ENCODE results near the gene LHX6.

The LHX6 gene

GRCh38 chr9:122164286-122164685 lies 64.5 kb downstream of the LHX6 start:
- no peak for TF ChIP-seq CTCF (IDR thresholded peaks at IDR 0.05; ENCODE audit: borderline replicate concordance, insufficient read depth, low read depth, low read length)
- no peak overlapping the region for H3K4me3 ChIP-seq (ENCODE audit: low read depth, low read length)

GRCh38 chr9:122162415-122162814 lies 66.3 kb downstream of the LHX6 start:
- TF ChIP-seq CTCF (IDR thresholded peaks at IDR 0.05; ENCODE audit: borderline replicate concordance, insufficient read depth, low read depth, low read length), result no peak
- no peak overlapping the region for H3K4me3 ChIP-seq (ENCODE audit: low read depth, low read length)

GRCh38 chr9:122159925-122160246 lies 68.9 kb downstream of the LHX6 start:
- no peak overlapping the region for H3K4me3 ChIP-seq (ENCODE audit: low read depth, low read length)
- TF ChIP-seq CTCF (IDR thresholded peaks at IDR 0.05; ENCODE audit: borderline replicate concordance, insufficient read depth, low read depth, low read length), result no peak

GRCh38 chr9:122159026-122159924 lies 69.5 kb downstream of the LHX6 start, which contains the start of the genes MORN5 and NDUFA8:
TSS of gene MORN5 (plus strand) at chr9:122159908. CDS start at chr9:122159973, 65 bp downstream.
TSS of gene NDUFA8 (minus strand) at chr9:122159779. CDS start at chr9:122159677, 102 bp downstream.
- H3K4me3 ChIP-seq (ENCODE audit: low read depth, low read length), result peak within 1 kb of the TSS; percentile 98
- TF ChIP-seq CTCF (IDR thresholded peaks at IDR 0.05; ENCODE audit: borderline replicate concordance, insufficient read depth, low read depth, low read length), result 0 out of 2 replicates have a peak, but pooled peaks have one; percentile 1

GRCh38 chr9:122158202-122158601 lies 70.6 kb downstream of the LHX6 start:
- peak; percentile 83; the same call in 1 of the 2 replicates for TF ChIP-seq CTCF (IDR thresholded peaks at IDR 0.05; ENCODE audit: borderline replicate concordance, insufficient read depth, low read depth, low read length)
- H3K4me3 ChIP-seq (ENCODE audit: low read depth, low read length), result no peak overlapping the region

GRCh38 chr9:122155796-122156195 lies 73.0 kb downstream of the LHX6 start:
- no peak overlapping the region for H3K4me3 ChIP-seq (ENCODE audit: low read depth, low read length)

More at GRCh38 chr9:122155796-122156195, 73.0 kb downstream of the LHX6 start:
- TF ChIP-seq CTCF (IDR thresholded peaks at IDR 0.05; ENCODE audit: borderline replicate concordance, insufficient read depth, low read depth, low read length), result no peak

Measured in GM12875 (cell line).